Stomach (tissue), 4 donors: ENCODE results near the gene TRIP6.

ENCODE experiments used
- POLR2AphosphoS5 ChIP-seq, 3 donors: sonication (generic); formaldehyde crosslinking; IDR thresholded peaks; one replicate each; pipeline ENCODE4 v1.6.1; 2016; ENCODE audit warnings: antibody characterized with exemption in 3 of 3
- TF ChIP-seq, protein P1 (sequence below), 7 experiments: fragments of 450-650 bp in 4 of 7; fragments of 200-600 bp in 3 of 7; sonication (generic) in 3 of 7; IDR thresholded peaks; one replicate each; pipeline ENCODE4 v1.5.1; 2016 to 2019; ENCODE audit warnings: antibody characterized with exemption in 7 of 7, control low read depth in 2 of 7, mild to moderate bottlenecking in 1 of 7

DNA sequence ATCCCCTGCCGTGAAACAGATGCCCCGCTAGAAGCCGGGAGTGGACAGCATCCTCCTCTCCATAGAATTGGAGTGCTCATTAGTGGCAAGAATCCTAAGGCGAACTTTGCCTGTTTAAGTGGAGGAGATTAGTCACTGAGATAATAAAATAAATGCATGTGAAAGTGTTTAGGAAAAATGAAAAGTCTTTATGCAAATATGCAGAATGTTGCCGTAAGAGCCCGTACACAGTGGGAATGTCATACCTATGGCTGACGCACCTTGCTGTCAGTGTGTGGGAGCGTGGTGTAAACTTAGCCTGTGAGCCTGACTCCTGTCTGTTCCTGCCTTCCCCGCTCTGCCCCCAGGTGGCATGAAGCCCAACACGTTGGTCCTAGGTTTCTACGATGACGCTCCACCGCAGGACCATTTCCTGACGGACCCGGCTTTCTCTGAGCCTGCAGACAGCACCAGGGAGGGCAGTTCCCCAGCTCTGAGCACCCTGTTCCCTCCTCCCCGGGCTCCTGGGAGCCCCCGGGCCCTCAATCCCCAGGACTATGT lies 1.7 kb upstream of the TRIP6 start:
- TF ChIP-seq, protein P1, sequence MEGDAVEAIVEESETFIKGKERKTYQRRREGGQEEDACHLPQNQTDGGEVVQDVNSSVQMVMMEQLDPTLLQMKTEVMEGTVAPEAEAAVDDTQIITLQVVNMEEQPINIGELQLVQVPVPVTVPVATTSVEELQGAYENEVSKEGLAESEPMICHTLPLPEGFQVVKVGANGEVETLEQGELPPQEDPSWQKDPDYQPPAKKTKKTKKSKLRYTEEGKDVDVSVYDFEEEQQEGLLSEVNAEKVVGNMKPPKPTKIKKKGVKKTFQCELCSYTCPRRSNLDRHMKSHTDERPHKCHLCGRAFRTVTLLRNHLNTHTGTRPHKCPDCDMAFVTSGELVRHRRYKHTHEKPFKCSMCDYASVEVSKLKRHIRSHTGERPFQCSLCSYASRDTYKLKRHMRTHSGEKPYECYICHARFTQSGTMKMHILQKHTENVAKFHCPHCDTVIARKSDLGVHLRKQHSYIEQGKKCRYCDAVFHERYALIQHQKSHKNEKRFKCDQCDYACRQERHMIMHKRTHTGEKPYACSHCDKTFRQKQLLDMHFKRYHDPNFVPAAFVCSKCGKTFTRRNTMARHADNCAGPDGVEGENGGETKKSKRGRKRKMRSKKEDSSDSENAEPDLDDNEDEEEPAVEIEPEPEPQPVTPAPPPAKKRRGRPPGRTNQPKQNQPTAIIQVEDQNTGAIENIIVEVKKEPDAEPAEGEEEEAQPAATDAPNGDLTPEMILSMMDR (IDR thresholded peaks at IDR 0.05), result no peak
- TF ChIP-seq POLR2AphosphoS5 (IDR thresholded peaks at IDR 0.05), result no peak
